Peyer's patch (tissue), 4 donors: ENCODE data around the gene ATXN1.

Source experiments
- CTCF ChIP-seq, 6 experiments: fragments of 450-650 bp in 4 of 6; fragments of 200-600 bp in 2 of 6; sonication (generic) in 1 of 6; IDR thresholded peaks; one replicate each; pipeline ENCODE4 v1.5.1; 2017 to 2019; ENCODE audit warnings: antibody characterized with exemption in 6 of 6, mild to moderate bottlenecking in 3 of 6, moderate library complexity in 1 of 6
- POLR2A ChIP-seq, 2 donors: fragments of 450-650 bp; IDR thresholded peaks; one replicate each; pipeline ENCODE4 v1.5.1; 2017; ENCODE audit warnings: antibody characterized with exemption in 2 of 2, mild to moderate bottlenecking in 2 of 2, moderate library complexity in 2 of 2

- TF ChIP-seq CTCF (IDR thresholded peaks at IDR 0.05), result no peak
- TF ChIP-seq POLR2A (IDR thresholded peaks at IDR 0.05), result no peak
Measured at GRCh38 chr6:16793828-16794412, 32.7 kb upstream of the ATXN1 start.
